HepG2 (cell line): ENCODE data around the gene FNIP2. TPM values are rescaled to one million over a fixed set of nuclear protein-coding genes. Genes with fewer than 3 reads are reported as not detected.
A peak's percentile ranks its signal among the peaks of the same experiment; 100 is the strongest.

ENCODE experiments used
- ATAC-seq: fragments of 200-7000 bp; cut with Tn5 transposase; 3 replicates; pipeline ENCODE4 v1.9.1; 2020; ENCODE audit warnings: mild to moderate bottlenecking, moderate library complexity
- BruUV-seq: library from RNA; stranded (reverse); fragments of 400-500 nt; replicated peaks from 2 replicates; lab custom pipeline; 2021; lab: Mats Ljungman, UMichigan
- CTCF ChIA-PET: fragments of 300-600 bp; formaldehyde crosslinking; extraction: SDS; loops from one replicate; lab custom pipeline; 2021; ENCODE audit warnings: low total read pairs, inconsistent platforms, low intra/inter-chr PET ratio; lab: Yijun Ruan, JAX
- POLR2A ChIA-PET: fragments of 350-600 bp; sonication (Branson Sonifier 250); formaldehyde crosslinking; loops from one replicate; lab custom pipeline; 2020; ENCODE audit warnings: antibody characterized with exemption, inconsistent platforms; lab: Yijun Ruan, JAX
- DNase-seq: peaks from one replicate; pipeline ENCODE4 v3.0.0-alpha.2; 2015; ENCODE audit warnings: low spot score
- FAIRE-seq: peaks from 3 replicates; lab custom pipeline; 2011; peaks lifted over from hg19 to GRCh38; lab: Jason Lieb, UNC
- H2AFZ ChIP-seq: one replicate; pipeline ENCODE4 v1.6.1; 2011; ENCODE audit warnings: low read length, inconsistent platforms
- H3K27ac ChIP-seq: fragments of 300-600 bp; 3 replicates; pipeline ENCODE4 v1.8.0; 2011; ENCODE audit warnings: mixed run types, mild to moderate bottlenecking, mixed read lengths, low read length, inconsistent platforms; ENCODE audit not compliant: insufficient read depth; ENCODE audit errors: extremely low read length
- H3K27me3 ChIP-seq, 2 experiments: fragments of 200-600 bp in 1 of 2; 2 replicates in 1 of 2; 3 replicates in 1 of 2; pipeline versions ENCODE4 v1.6.0 to v1.8.0; 2011; ENCODE audit warnings: low read length in 2 of 2, mild to moderate bottlenecking in 2 of 2, moderate library complexity in 2 of 2, inconsistent platforms in 1 of 2; ENCODE audit not compliant: insufficient read depth in 2 of 2, control insufficient read depth in 1 of 2
- H3K36me3 ChIP-seq, 2 experiments: fragments of 200-600 bp in 1 of 2; replicated peaks in 1 of 2; 2 replicates in 1 of 2; 3 replicates in 1 of 2; pipeline versions ENCODE4 v1.5.1 to v1.8.0; 2011; ENCODE audit warnings: low read length in 2 of 2, inconsistent platforms in 1 of 2; ENCODE audit not compliant: insufficient read depth in 2 of 2, control insufficient read depth in 1 of 2
- H3K4me1 ChIP-seq: 2 replicates; pipeline ENCODE4 v1.5.1; 2012; ENCODE audit warnings: low read length, inconsistent platforms; ENCODE audit not compliant: insufficient read depth
- H3K4me2 ChIP-seq: 2 replicates; pipeline ENCODE4 v1.6.0; 2011; ENCODE audit warnings: low read depth, low read length, inconsistent platforms
- H3K4me3 ChIP-seq, 3 experiments: fragments of 200-600 bp in 1 of 3; sonication (generic), shearing (Covaris generic) in 1 of 3; replicated peaks in 1 of 3; 2 replicates each; pipeline ENCODE4 v1.5.1; 2011 to 2016; ENCODE audit warnings: low read length in 3 of 3, inconsistent platforms in 2 of 3, low read depth in 2 of 3, mild to moderate bottlenecking in 2 of 3, control low read depth in 1 of 3, mixed read lengths in 1 of 3; ENCODE audit not compliant: insufficient read depth in 1 of 3
- H3K79me2 ChIP-seq: one replicate; pipeline ENCODE4 v1.6.1; 2011; ENCODE audit warnings: low read length, inconsistent platforms; ENCODE audit not compliant: insufficient read depth
- H3K9ac ChIP-seq: 2 replicates; pipeline ENCODE4 v1.6.0; 2011; ENCODE audit warnings: mild to moderate bottlenecking, low read depth, low read length, inconsistent platforms; ENCODE audit not compliant: insufficient read depth
- H3K9me3 ChIP-seq: 2 replicates; pipeline ENCODE4 v1.5.1; 2012; ENCODE audit warnings: mild to moderate bottlenecking, low read length
- H4K20me1 ChIP-seq: 2 replicates; pipeline ENCODE4 v1.6.0; 2011; ENCODE audit warnings: inconsistent platforms, mild to moderate bottlenecking, low read length, moderate library complexity; ENCODE audit not compliant: insufficient read depth
- ARID4A ChIP-seq: sonication (generic); formaldehyde crosslinking; IDR thresholded peaks from 2 replicates; pipeline ENCODE4 v1.5.0; 2020; ENCODE audit warnings: mild to moderate bottlenecking, missing genetic modification reagents, borderline replicate concordance
- MEIS1 ChIP-seq: sonication (generic); formaldehyde crosslinking; IDR thresholded peaks from 2 replicates; pipeline ENCODE4 v1.9.0; 2021; ENCODE audit warnings: mild to moderate bottlenecking, missing genetic modification reagents, moderate library complexity, borderline replicate concordance
- RERE ChIP-seq: IDR thresholded peaks from 2 replicates; pipeline ENCODE4 v1.6.1; 2016; ENCODE audit warnings: low read depth, missing genetic modification reagents, missing compliant biosample characterization
- ZMAT3 ChIP-seq: sonication (generic); formaldehyde crosslinking; conservative IDR thresholded peaks from 2 replicates; pipeline ENCODE4 v1.7.0; 2021; ENCODE audit warnings: missing genetic modification reagents
- ZNF383 ChIP-seq: sonication (generic); formaldehyde crosslinking; IDR thresholded peaks from 2 replicates; pipeline ENCODE4 v1.4.0; 2020; ENCODE audit warnings: missing genetic modification reagents, mild to moderate bottlenecking, borderline replicate concordance
- ZNF83 ChIP-seq: sonication (generic); formaldehyde crosslinking; IDR thresholded peaks from 2 replicates; pipeline ENCODE4 v1.4.0; 2020; ENCODE audit warnings: missing genetic modification reagents, mild to moderate bottlenecking, borderline replicate concordance
- WGBS: methylation state at CpG from one replicate; pipeline ENCODE4 v1.1.6; 2017; ENCODE audit warnings: low lambda C conversion rate; 5-methylcytosine and 5-hydroxymethylcytosine counted together
- in situ Hi-C: cut with HindIII; loops from 2 replicates; pipeline ENCODE4 v1.10.0; 2017; ENCODE audit warnings: low pct_unique_long_range_greater_than_20kb; ENCODE audit not compliant: extremely low pct_ligation_motif_present
- intact Hi-C: fragments of 100-400 bp; cut with micrococcal nuclease; formaldehyde crosslinking; loops from one replicate; pipeline ENCODE4 v1.10.0; 2022; ENCODE audit not compliant: unreplicated experiment
- polyA plus RNA-seq, 8 experiments: library from polyadenylated mRNA; depleted of rRNA in 3 of 8; stranded (reverse) in 7 of 8; unstranded in 1 of 8; fragments of >200 nt; fragmentation: Illumina TruSeq in 4 of 8; extraction: Trizol in 4 of 8; gene quantifications; 2 replicates each; pipeline versions ENCODE4 v1.2.1 to v1.2.3, GENCODE V29; 2011 to 2016; ENCODE audit warnings: low read depth in 4 of 8, missing spikeins in 1 of 8, mixed read lengths in 1 of 8; ENCODE audit not compliant: insufficient read depth in 1 of 8
- total RNA-seq, 5 experiments: library from RNA; depleted of rRNA; stranded (reverse); fragments of >200 nt; fragmentation: Illumina TruSeq; extraction: Trizol; gene quantifications; 2 replicates each; pipeline ENCODE4 v1.2.3, GENCODE V29; 2016; ENCODE audit warnings: low read depth in 1 of 5
- TF ChIP-seq, protein P1 (sequence below): sonication (generic); formaldehyde crosslinking; IDR thresholded peaks from 2 replicates; pipeline ENCODE4 v1.4.0; 2020; ENCODE audit warnings: missing genetic modification reagents

FNIP2 gene
- total and polyA plus RNA-seq, 2 of the 13 experiments (the other 11 are each of a cell fraction or from before 2014, with no cell fraction given): 15.5 to 21.0 TPM

GRCh38 chr4:158912390-158912789, 143.6 kb downstream of the FNIP2 start:
- H3K79me2 ChIP-seq: no peaks in the 10 kb centered on the region
- no peaks in the 10 kb centered on the region for H3K36me3 ChIP-seq
- no peaks in the 10 kb centered on the region for H3K4me1 ChIP-seq
- no peak for TF ChIP-seq RERE
- intact Hi-C loops (no loop called here), in situ Hi-C loops (no loop called here)
- no peak overlapping the region for H2AFZ ChIP-seq
- ChIA-PET CTCF (no interaction called here), POLR2A (no interaction called here)
- FAIRE-seq (no peak), DNase-seq (no peak), ATAC-seq (no peak)
- H3K4me2 ChIP-seq: no peak overlapping the region
- H3K27ac ChIP-seq: no peak overlapping the region
- H3K27me3 ChIP-seq: no peaks in the 10 kb centered on the region
- WGBS: 85% methylated on average over 2 of the region's 2 CpGs
- H3K9ac ChIP-seq: no peak overlapping the region
- BruUV-seq: TSS peak; percentile 35
- no peaks in the 10 kb centered on the region for H3K9me3 ChIP-seq
- H4K20me1 ChIP-seq: no peaks in the 10 kb centered on the region
- H3K4me3 ChIP-seq: no peak overlapping the region

DNA sequence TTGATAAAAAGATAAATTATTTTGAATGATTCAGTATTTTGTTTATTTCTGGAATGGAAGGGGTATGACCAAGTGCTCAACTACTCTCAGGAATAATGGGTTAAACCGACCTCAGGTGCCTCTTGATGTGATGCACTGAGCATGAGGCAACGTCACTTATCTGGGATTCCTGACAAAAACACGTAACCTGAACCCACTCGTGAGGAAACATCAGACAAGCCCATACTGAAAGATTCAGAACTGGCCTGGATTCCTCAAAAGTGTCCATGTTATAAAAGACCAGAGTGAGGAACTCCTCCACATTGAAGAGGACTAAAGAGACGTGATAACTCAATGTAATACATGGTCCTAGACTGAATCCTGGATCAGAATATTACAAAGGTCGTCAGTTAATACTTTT, 144.0 kb downstream of the FNIP2 start:
- Histone ChIP-seq H3K4me2 (no peak overlapping the region), H3K4me1 (no peaks in the 10 kb centered on the region), H3K4me3 (no peak overlapping the region), H3K9me3 (no peaks in the 10 kb centered on the region), H3K27me3 (no peaks in the 10 kb centered on the region), H2AFZ (no peak overlapping the region), H3K9ac (no peak overlapping the region), H3K79me2 (no peaks in the 10 kb centered on the region), H3K27ac (no peak overlapping the region), H4K20me1 (no peaks in the 10 kb centered on the region), H3K36me3 (no peaks in the 10 kb centered on the region)
- ChIA-PET CTCF (no interaction called here), POLR2A (no interaction called here)
- BruUV-seq: no TSS peak
- DNase-seq: no peak
- in situ Hi-C loops (no loop called here), intact Hi-C loops (no loop called here)
- WGBS: 75% methylated on average over 6 of the region's 6 CpGs
- no peak for FAIRE-seq
- no peak for ATAC-seq
- TF ChIP-seq ARID4A (no peak), ZNF83 (CRISPR knock-in tag) (no peak), MEIS1 (CRISPR knock-in tag) (no peak), ZNF383 (CRISPR knock-in tag) (no peak), ZMAT3 (CRISPR knock-in tag) (no peak)
- TF ChIP-seq, protein P1, sequence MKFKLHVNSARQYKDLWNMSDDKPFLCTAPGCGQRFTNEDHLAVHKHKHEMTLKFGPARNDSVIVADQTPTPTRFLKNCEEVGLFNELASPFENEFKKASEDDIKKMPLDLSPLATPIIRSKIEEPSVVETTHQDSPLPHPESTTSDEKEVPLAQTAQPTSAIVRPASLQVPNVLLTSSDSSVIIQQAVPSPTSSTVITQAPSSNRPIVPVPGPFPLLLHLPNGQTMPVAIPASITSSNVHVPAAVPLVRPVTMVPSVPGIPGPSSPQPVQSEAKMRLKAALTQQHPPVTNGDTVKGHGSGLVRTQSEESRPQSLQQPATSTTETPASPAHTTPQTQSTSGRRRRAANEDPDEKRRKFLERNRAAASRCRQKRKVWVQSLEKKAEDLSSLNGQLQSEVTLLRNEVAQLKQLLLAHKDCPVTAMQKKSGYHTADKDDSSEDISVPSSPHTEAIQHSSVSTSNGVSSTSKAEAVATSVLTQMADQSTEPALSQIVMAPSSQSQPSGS (CRISPR knock-in tag): no peak
